Caco-2 (cell line): ENCODE results near the gene MUC6. TPM values are rescaled to one million over a fixed set of nuclear protein-coding genes. Genes with fewer than 3 reads are reported as not detected.

Experiments used
- BruUV-seq: library from RNA; stranded (reverse); fragments of 400-500 nt; replicated peaks from 2 replicates; lab custom pipeline; 2021; lab: Mats Ljungman, UMichigan
- CTCF ChIA-PET: fragments of 300-600 bp; sonication (Branson Sonifier 250); formaldehyde crosslinking; loops from one replicate; lab custom pipeline; 2022; ENCODE audit warnings: antibody characterized with exemption; lab: Charles Lee
- POLR2A ChIA-PET: fragments of 300-600 bp; sonication (Branson Sonifier 250); formaldehyde crosslinking; loops from one replicate; lab custom pipeline; 2022; ENCODE audit warnings: antibody characterized with exemption; lab: Charles Lee
- DNase-seq, 2 experiments: peaks; one replicate each; pipeline versions ENCODE4 v3.0.0 to v3.0.0-alpha.2; 2020 to 2022
- H3K27me3 ChIP-seq: replicated peaks from 2 replicates; pipeline ENCODE4 v1.6.0; 2011; ENCODE audit warnings: low read length; ENCODE audit not compliant: control insufficient read depth, insufficient read depth
- H3K36me3 ChIP-seq: 2 replicates; pipeline ENCODE4 v1.5.1; 2011; ENCODE audit warnings: low read length; ENCODE audit not compliant: control insufficient read depth, insufficient read depth
- H3K4me1 ChIP-seq: fragments of 250-450 bp; sonication (Bioruptor Pico); 2 replicates; pipeline ENCODE4 v1.5.1; 2020; ENCODE audit warnings: mild to moderate bottlenecking
- H3K4me3 ChIP-seq: 2 replicates; pipeline ENCODE4 v1.5.1; 2011; ENCODE audit warnings: low read depth, mild to moderate bottlenecking, control low read depth, low read length
- H3K9me3 ChIP-seq: fragments of 250-450 bp; sonication (Bioruptor Pico); 2 replicates; pipeline ENCODE4 v1.5.1; 2020; ENCODE audit warnings: mild to moderate bottlenecking, moderate library complexity
- H3K27ac Mint-ChIP-seq: one replicate; pipeline ENCODE4 v1.8.0; 2022; ENCODE audit warnings: mixed read lengths; ENCODE audit not compliant: unreplicated experiment
- H3K27me3 Mint-ChIP-seq: one replicate; pipeline ENCODE4 v1.8.0; 2022; ENCODE audit warnings: mixed read lengths; ENCODE audit not compliant: insufficient read depth, unreplicated experiment
- H3K36me3 Mint-ChIP-seq: one replicate; pipeline ENCODE4 v1.8.0; 2022; ENCODE audit warnings: mild to moderate bottlenecking, mixed read lengths; ENCODE audit not compliant: insufficient read depth, unreplicated experiment
- H3K4me1 Mint-ChIP-seq: one replicate; pipeline ENCODE4 v1.8.0; 2022; ENCODE audit warnings: low read depth, mixed read lengths; ENCODE audit not compliant: unreplicated experiment
- H3K4me3 Mint-ChIP-seq: one replicate; pipeline ENCODE4 v1.8.0; 2022; ENCODE audit warnings: mild to moderate bottlenecking, moderate library complexity, mixed read lengths; ENCODE audit not compliant: unreplicated experiment
- H3K9me3 Mint-ChIP-seq: one replicate; pipeline ENCODE4 v1.8.0; 2022; ENCODE audit warnings: mixed read lengths; ENCODE audit not compliant: unreplicated experiment
- CTCF ChIP-seq, 2 experiments: fragments of 200-600 bp in 1 of 2; IDR thresholded peaks; 1 replicate in 1 of 2; 2 replicates in 1 of 2; pipeline versions ENCODE4 v1.5.1 to v1.8.0; 2011 to 2022; ENCODE audit warnings: antibody characterized with exemption in 1 of 2, control low read depth in 1 of 2, inconsistent platforms in 1 of 2, low read depth in 1 of 2, low read length in 1 of 2, mild to moderate bottlenecking in 1 of 2, moderate library complexity in 1 of 2; ENCODE audit not compliant: insufficient read depth in 1 of 2, severe bottlenecking in 1 of 2, unreplicated experiment in 1 of 2
- intact Hi-C: fragments of 100-400 bp; cut with micrococcal nuclease; formaldehyde crosslinking; loops from one replicate; pipeline ENCODE4 v1.10.0; 2022; ENCODE audit not compliant: unreplicated experiment
- total RNA-seq: library from RNA; stranded (reverse); gene quantifications from 2 replicates; pipeline ENCODE4 v1.2.3, GENCODE V29; 2022

MUC6 gene
- total RNA-seq, 1 experiment from 2014 or later = not detected

- POLR2A ChIA-PET = no interaction called here
- CTCF ChIA-PET = interaction anchor here (0.6 kb wide), 1 partner anchor 1292 kb away, joined by 4 read pairs; no protein-coding TSS in a partner anchor
- no TSS peak for BruUV-seq
Observed at GRCh38 chr11:1013631-1013935, 22.9 kb downstream of the MUC6 start.

GRCh38 chr11:1012740-1013630 lies 23.5 kb downstream of the MUC6 start:
- no peak overlapping the region for H3K4me3 Mint-ChIP-seq
- H3K27me3 Mint-ChIP-seq = no peaks in the 10 kb centered on the region
- peaks cover 71% of the 10 kb centered on the region for H3K36me3 Mint-ChIP-seq
- TF ChIP-seq CTCF (IDR thresholded peaks at IDR 0.05; ENCODE audit: insufficient read depth in 1 of 2, low read depth in 1 of 2, low read length in 1 of 2, severe bottlenecking in 1 of 2, unreplicated experiment in 1 of 2) = no peak
- CTCF ChIA-PET = no interaction called here
- no TSS peak for BruUV-seq
- Histone ChIP-seq H3K36me3 (no peaks in the 10 kb centered on the region; the same call in none of the 2 replicates), H3K9me3 (no peaks in the 10 kb centered on the region), H3K27me3 (no peaks in the 10 kb centered on the region), H3K4me3 (no peak overlapping the region), H3K4me1 (no peaks in the 10 kb centered on the region)
- DNase-seq = no peak
- intact Hi-C loops = no loop called here
- peaks cover 23% of the 10 kb centered on the region for H3K9me3 Mint-ChIP-seq
- H3K27ac Mint-ChIP-seq = no peak overlapping the region
- H3K4me1 Mint-ChIP-seq = no peaks in the 10 kb centered on the region
- POLR2A ChIA-PET = no interaction called here

More at GRCh38 chr11:1013631-1013935, 22.9 kb downstream of the MUC6 start:
- Histone ChIP-seq H3K9me3 (no peaks in the 10 kb centered on the region), H3K4me1 (no peaks in the 10 kb centered on the region), H3K4me3 (no peak overlapping the region), H3K36me3 (no peaks in the 10 kb centered on the region; the same call in none of the 2 replicates), H3K27me3 (no peaks in the 10 kb centered on the region)
- Mint-ChIP-seq H3K9me3 (peaks cover 25% of the 10 kb centered on the region), H3K27ac (no peak overlapping the region), H3K4me3 (no peak overlapping the region), H3K4me1 (no peaks in the 10 kb centered on the region), H3K27me3 (no peaks in the 10 kb centered on the region), H3K36me3 (peaks cover 65% of the 10 kb centered on the region)
- no peak for TF ChIP-seq CTCF (IDR thresholded peaks at IDR 0.05; ENCODE audit: insufficient read depth in 1 of 2, low read depth in 1 of 2, low read length in 1 of 2, severe bottlenecking in 1 of 2, unreplicated experiment in 1 of 2)
- no peak for DNase-seq
- intact Hi-C loops = no loop called here

GRCh38 chr11:1012291-1012690 lies 24.2 kb downstream of the MUC6 start:
- POLR2A ChIA-PET = no interaction called here
- Mint-ChIP-seq H3K36me3 (peaks cover 73% of the 10 kb centered on the region), H3K9me3 (peaks cover 16% of the 10 kb centered on the region), H3K4me3 (no peak overlapping the region), H3K27ac (no peak overlapping the region), H3K27me3 (no peaks in the 10 kb centered on the region), H3K4me1 (no peaks in the 10 kb centered on the region)
- BruUV-seq = no TSS peak
- no peak for DNase-seq
- CTCF ChIA-PET = interaction anchor here (0.6 kb wide), 1 partner anchor 41 kb away, joined by 4 read pairs; no protein-coding TSS in a partner anchor
- Histone ChIP-seq H3K36me3 (no peaks in the 10 kb centered on the region; the same call in none of the 2 replicates), H3K4me1 (no peaks in the 10 kb centered on the region), H3K27me3 (no peaks in the 10 kb centered on the region), H3K4me3 (no peak overlapping the region), H3K9me3 (no peaks in the 10 kb centered on the region)
- intact Hi-C loops = no loop called here
- TF ChIP-seq CTCF (IDR thresholded peaks at IDR 0.05; ENCODE audit: insufficient read depth in 1 of 2, low read depth in 1 of 2, low read length in 1 of 2, severe bottlenecking in 1 of 2, unreplicated experiment in 1 of 2) = no peak
